SU-DHL-6 (cell line): ENCODE data around the gene KRT75.

Source experiments
- EZH2phosphoT487 ChIP-seq: fragments of 200-600 bp; sonication (generic), shearing (Covaris generic); conservative IDR thresholded peaks from 2 replicates; pipeline ENCODE4 v1.6.1; 2018; ENCODE audit warnings: mild to moderate bottlenecking, antibody characterized with exemption, low read length, moderate library complexity, mixed read lengths
- TF ChIP-seq, protein P1 (sequence below): fragments of 200-600 bp; sonication (generic); IDR thresholded peaks from one replicate; pipeline ENCODE4 v1.5.1; 2017; ENCODE audit warnings: antibody characterized with exemption, mild to moderate bottlenecking, low read length, moderate library complexity; ENCODE audit not compliant: insufficient read depth, poor library complexity, severe bottlenecking

- TF ChIP-seq, protein P1, sequence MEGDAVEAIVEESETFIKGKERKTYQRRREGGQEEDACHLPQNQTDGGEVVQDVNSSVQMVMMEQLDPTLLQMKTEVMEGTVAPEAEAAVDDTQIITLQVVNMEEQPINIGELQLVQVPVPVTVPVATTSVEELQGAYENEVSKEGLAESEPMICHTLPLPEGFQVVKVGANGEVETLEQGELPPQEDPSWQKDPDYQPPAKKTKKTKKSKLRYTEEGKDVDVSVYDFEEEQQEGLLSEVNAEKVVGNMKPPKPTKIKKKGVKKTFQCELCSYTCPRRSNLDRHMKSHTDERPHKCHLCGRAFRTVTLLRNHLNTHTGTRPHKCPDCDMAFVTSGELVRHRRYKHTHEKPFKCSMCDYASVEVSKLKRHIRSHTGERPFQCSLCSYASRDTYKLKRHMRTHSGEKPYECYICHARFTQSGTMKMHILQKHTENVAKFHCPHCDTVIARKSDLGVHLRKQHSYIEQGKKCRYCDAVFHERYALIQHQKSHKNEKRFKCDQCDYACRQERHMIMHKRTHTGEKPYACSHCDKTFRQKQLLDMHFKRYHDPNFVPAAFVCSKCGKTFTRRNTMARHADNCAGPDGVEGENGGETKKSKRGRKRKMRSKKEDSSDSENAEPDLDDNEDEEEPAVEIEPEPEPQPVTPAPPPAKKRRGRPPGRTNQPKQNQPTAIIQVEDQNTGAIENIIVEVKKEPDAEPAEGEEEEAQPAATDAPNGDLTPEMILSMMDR = no peak
- TF ChIP-seq EZH2phosphoT487 = no peak
Observed at GRCh38 chr12:52473768-52474167, 39.6 kb upstream of the KRT75 start, which contains the start of gene KRT6C.
